ENCODE results near the gene CENPN. TPM values are rescaled to one million over a fixed set of nuclear protein-coding genes. Genes with fewer than 3 reads are reported as not detected.

Gene CENPN
- total RNA-seq, 1 experiment from 2014 or later = 63.1 TPM

DNA sequence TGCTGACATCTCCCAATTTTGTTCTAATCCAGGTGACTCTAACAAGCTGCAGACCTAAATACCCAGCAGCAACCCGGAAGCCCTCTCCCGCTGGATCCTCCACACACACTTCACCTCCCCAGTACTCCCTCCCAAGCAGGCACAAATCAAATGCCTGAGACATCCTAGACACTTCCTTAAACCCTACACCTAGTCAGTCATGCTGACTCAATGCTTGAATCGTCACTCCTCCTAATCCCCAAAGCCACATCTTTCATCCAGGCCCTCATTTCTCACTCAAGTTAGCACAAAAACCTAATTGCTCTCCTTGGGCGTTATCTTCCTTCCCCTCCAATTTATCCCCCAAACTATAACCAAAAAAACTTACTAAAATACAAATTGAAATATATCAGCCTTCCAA is 33.0 kb upstream of the CENPN start:
- intact Hi-C loops (cut with micrococcal nuclease) = no loop called here
- peak overlapping the region; percentile 15; the same call in 1 of the 2 replicates for H3K27ac ChIP-seq (ENCODE audit: low read length)
- H3K4me3 ChIP-seq (ENCODE audit: low read length) = no peak overlapping the region
- ChIA-PET CTCF (no interaction called here), POLR2A (ENCODE audit: unreplicated experiment) (no interaction called here)
- H3K4me1 ChIP-seq (ENCODE audit: insufficient read depth, low read length) = peaks cover 16% of the 10 kb centered on the region
- H3K9me2 ChIP-seq (replicated peaks; ENCODE audit: low read length) = no peaks in the 10 kb centered on the region
- H2AFZ ChIP-seq (ENCODE audit: low read length) = no peak overlapping the region
- no peak overlapping the region for H3K9ac ChIP-seq (ENCODE audit: low read length)
- no peaks in the 10 kb centered on the region for H3K79me2 ChIP-seq (ENCODE audit: low read length)
- no peaks in the 10 kb centered on the region for H3K9me3 ChIP-seq (ENCODE audit: low read length)
- H3K27me3 ChIP-seq (ENCODE audit: low read length) = no peaks in the 10 kb centered on the region
- H3K4me2 ChIP-seq (ENCODE audit: low read length) = no peak overlapping the region
- 0 out of 2 replicates have a peak, but pooled peaks have one; percentile 18 for ATAC-seq
- DNase-seq = peak; percentile 32
- TF ChIP-seq EZH2 (IDR thresholded peaks at IDR 0.05; ENCODE audit: low read length, unreplicated experiment) = no peak
- TF ChIP-seq, protein P1, sequence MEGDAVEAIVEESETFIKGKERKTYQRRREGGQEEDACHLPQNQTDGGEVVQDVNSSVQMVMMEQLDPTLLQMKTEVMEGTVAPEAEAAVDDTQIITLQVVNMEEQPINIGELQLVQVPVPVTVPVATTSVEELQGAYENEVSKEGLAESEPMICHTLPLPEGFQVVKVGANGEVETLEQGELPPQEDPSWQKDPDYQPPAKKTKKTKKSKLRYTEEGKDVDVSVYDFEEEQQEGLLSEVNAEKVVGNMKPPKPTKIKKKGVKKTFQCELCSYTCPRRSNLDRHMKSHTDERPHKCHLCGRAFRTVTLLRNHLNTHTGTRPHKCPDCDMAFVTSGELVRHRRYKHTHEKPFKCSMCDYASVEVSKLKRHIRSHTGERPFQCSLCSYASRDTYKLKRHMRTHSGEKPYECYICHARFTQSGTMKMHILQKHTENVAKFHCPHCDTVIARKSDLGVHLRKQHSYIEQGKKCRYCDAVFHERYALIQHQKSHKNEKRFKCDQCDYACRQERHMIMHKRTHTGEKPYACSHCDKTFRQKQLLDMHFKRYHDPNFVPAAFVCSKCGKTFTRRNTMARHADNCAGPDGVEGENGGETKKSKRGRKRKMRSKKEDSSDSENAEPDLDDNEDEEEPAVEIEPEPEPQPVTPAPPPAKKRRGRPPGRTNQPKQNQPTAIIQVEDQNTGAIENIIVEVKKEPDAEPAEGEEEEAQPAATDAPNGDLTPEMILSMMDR (conservative IDR thresholded peaks at IDR 0.05; ENCODE audit: low read depth, low read length) = no peak
- TF ChIP-seq EZH2phosphoT487 (IDR thresholded peaks at IDR 0.05; ENCODE audit: borderline replicate concordance, low read length) = no peak
- H3K36me3 ChIP-seq (ENCODE audit: low read depth, low read length) = peaks cover 2% of the 10 kb centered on the region; the same call in 1 of the 2 replicates
- H3F3A ChIP-seq (ENCODE audit: low read length, unreplicated experiment) = no peaks in the 10 kb centered on the region
- BruUV-seq (replicated peaks) = no TSS peak
- H4K20me1 ChIP-seq (ENCODE audit: low read length) = no peaks in the 10 kb centered on the region

DNA sequence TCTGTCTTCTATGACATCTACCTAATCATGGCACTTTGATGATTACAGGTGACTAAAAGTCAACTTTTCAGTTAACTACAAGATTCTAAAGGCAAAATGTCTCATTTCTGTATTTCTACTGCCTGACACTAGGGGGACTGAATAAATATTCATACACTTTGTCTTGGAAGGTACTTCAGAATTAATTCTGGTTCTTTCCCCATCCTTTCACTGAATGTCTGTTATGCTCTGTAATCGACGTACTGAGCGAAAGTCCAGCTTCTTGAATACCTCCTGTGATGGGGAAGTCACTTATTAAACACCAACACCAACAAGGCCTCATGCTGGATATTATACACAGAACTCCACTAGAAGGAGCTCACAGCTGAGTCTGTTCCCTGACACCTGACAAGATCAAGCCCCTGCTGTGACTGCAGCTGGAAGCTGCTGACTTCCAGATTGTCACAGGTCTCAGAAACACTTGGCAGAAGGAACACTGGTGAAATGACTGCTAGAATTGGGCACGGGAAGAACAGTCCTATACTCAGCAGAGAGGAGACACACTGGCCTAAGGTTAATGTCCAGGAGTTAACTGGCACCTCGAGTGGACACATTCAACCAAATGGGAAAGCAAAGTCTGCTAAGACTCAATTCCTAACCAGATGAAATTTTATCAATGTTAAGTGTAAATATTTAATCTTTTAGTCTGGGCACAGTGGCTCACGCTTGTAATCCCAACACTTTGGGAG is 32.2 kb upstream of the CENPN start:
- H3K9me3 ChIP-seq (ENCODE audit: low read length) = no peaks in the 10 kb centered on the region
- DNase-seq (peak; percentile 6), ATAC-seq (no peak)
- no peak overlapping the region for H3K4me2 ChIP-seq (ENCODE audit: low read length)
- H3K4me1 ChIP-seq (ENCODE audit: insufficient read depth, low read length) = peaks cover 16% of the 10 kb centered on the region
- no peak overlapping the region for H2AFZ ChIP-seq (ENCODE audit: low read length)
- intact Hi-C loops (cut with micrococcal nuclease) = no loop called here
- H3K27ac ChIP-seq (ENCODE audit: low read length) = no peak overlapping the region; the same call in 1 of the 2 replicates
- H3K36me3 ChIP-seq (ENCODE audit: low read depth, low read length) = peaks cover 2% of the 10 kb centered on the region; the same call in 1 of the 2 replicates
- H3K79me2 ChIP-seq (ENCODE audit: low read length) = no peaks in the 10 kb centered on the region
- no peaks in the 10 kb centered on the region for H3F3A ChIP-seq (ENCODE audit: low read length, unreplicated experiment)
- H4K20me1 ChIP-seq (ENCODE audit: low read length) = no peaks in the 10 kb centered on the region
- no peaks in the 10 kb centered on the region for H3K9me2 ChIP-seq (replicated peaks; ENCODE audit: low read length)
- no peak overlapping the region for H3K4me3 ChIP-seq (ENCODE audit: low read length)
- no peak overlapping the region for H3K9ac ChIP-seq (ENCODE audit: low read length)
- BruUV-seq (replicated peaks) = no TSS peak
- TF ChIP-seq EZH2phosphoT487 (IDR thresholded peaks at IDR 0.05; ENCODE audit: borderline replicate concordance, low read length) = no peak
- TF ChIP-seq, protein P1 (conservative IDR thresholded peaks at IDR 0.05; ENCODE audit: low read depth, low read length) = peak; percentile 69
- CTCF ChIA-PET = no interaction called here
- H3K27me3 ChIP-seq (ENCODE audit: low read length) = no peaks in the 10 kb centered on the region
- POLR2A ChIA-PET (ENCODE audit: unreplicated experiment) = no interaction called here

DNA sequence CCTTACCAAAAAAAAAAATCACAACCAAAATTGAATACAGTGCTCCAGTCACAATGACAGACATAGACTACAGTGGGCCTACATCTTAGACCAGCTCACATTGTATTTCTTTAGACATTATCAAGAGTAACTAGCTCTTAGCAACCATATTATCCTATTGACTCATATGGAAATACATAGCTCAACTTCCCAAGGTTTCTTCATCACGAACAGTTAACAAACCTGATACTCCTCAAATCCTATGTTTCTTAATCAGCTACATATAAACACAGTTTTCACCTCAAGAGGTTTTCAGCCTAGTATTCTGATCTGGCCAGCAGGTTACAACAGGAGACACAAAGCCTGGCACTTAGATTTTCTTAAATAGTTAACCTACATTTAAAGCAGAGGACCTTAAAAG is 30.1 kb upstream of the CENPN start:
- H2AFZ ChIP-seq (ENCODE audit: low read length) = no peak overlapping the region
- H3K36me3 ChIP-seq (ENCODE audit: low read depth, low read length) = peaks cover 2% of the 10 kb centered on the region; the same call in 1 of the 2 replicates
- intact Hi-C loops (cut with micrococcal nuclease) = no loop called here
- H3K9ac ChIP-seq (ENCODE audit: low read length) = no peak overlapping the region
- DNase-seq (no peak), ATAC-seq (no peak)
- POLR2A ChIA-PET (ENCODE audit: unreplicated experiment) = no interaction called here
- CTCF ChIA-PET = no interaction called here
- H3F3A ChIP-seq (ENCODE audit: low read length, unreplicated experiment) = no peaks in the 10 kb centered on the region
- H3K79me2 ChIP-seq (ENCODE audit: low read length) = no peaks in the 10 kb centered on the region
- no peak overlapping the region for H3K4me2 ChIP-seq (ENCODE audit: low read length)
- no peaks in the 10 kb centered on the region for H4K20me1 ChIP-seq (ENCODE audit: low read length)
- no peak overlapping the region for H3K4me3 ChIP-seq (ENCODE audit: low read length)
- no peaks in the 10 kb centered on the region for H3K9me3 ChIP-seq (ENCODE audit: low read length)
- BruUV-seq (replicated peaks) = no TSS peak
- no peaks in the 10 kb centered on the region for H3K27me3 ChIP-seq (ENCODE audit: low read length)
- H3K9me2 ChIP-seq (replicated peaks; ENCODE audit: low read length) = no peaks in the 10 kb centered on the region
- TF ChIP-seq, protein P1 (conservative IDR thresholded peaks at IDR 0.05; ENCODE audit: low read depth, low read length) = no peak
- TF ChIP-seq EZH2phosphoT487 (IDR thresholded peaks at IDR 0.05; ENCODE audit: borderline replicate concordance, low read length) (no peak), EZH2 (IDR thresholded peaks at IDR 0.05; ENCODE audit: low read length, unreplicated experiment) (no peak)
- H3K27ac ChIP-seq (ENCODE audit: low read length) = no peak overlapping the region
- peaks cover 16% of the 10 kb centered on the region for H3K4me1 ChIP-seq (ENCODE audit: insufficient read depth, low read length)
